ENCODE data around the gene ZNF423.

Gene ZNF423

GRCh38 chr16:49636608-49637007, 219.3 kb downstream of the ZNF423 start:
- DNase-seq = no peak

- no peak for DNase-seq
Measured at GRCh38 chr16:49635591-49636581, 220.0 kb downstream of the ZNF423 start.

DNA sequence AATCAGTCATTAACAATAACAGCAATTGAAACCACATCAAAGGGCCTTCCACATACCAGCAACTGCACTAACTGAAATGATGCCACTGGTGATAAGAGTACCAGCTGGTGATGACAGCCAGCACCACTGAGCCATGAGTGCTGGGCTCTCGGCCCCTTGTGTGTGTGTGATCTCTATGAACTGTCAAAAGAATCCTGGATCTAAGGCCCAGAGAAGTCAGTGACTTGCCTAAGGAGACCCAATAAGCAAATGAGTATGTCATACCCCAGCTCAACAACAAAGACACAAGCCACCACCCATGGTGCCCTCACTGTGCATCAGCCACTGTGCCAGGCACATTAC, 220.9 kb downstream of the ZNF423 start:
- no peak for DNase-seq

GRCh38 chr16:49634235-49635008, 221.5 kb downstream of the ZNF423 start:
- DNase-seq = no peak

DNA sequence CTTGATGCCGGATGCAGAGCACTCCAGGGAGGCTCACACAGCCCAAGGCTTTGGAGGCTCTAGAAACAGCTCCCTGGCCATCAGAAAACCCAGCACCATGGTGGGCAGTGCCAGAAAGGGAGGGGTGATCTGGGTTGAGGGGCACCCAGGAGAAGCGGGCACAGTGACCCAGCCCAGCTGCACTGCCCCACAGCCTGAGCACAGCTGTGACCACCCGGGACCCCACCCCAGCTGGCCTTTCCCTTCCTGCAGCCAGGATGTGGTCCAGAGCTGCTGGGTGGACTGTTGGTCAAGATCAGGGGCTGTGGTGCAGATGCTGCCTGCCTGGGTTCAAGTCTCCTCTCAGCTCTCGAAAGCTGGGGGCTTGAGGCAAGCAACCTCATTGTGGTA, 223.1 kb downstream of the ZNF423 start:
- DNase-seq = no peak

GRCh38 chr16:49632086-49632794, 223.7 kb downstream of the ZNF423 start:
- DNase-seq = no peak

DNA sequence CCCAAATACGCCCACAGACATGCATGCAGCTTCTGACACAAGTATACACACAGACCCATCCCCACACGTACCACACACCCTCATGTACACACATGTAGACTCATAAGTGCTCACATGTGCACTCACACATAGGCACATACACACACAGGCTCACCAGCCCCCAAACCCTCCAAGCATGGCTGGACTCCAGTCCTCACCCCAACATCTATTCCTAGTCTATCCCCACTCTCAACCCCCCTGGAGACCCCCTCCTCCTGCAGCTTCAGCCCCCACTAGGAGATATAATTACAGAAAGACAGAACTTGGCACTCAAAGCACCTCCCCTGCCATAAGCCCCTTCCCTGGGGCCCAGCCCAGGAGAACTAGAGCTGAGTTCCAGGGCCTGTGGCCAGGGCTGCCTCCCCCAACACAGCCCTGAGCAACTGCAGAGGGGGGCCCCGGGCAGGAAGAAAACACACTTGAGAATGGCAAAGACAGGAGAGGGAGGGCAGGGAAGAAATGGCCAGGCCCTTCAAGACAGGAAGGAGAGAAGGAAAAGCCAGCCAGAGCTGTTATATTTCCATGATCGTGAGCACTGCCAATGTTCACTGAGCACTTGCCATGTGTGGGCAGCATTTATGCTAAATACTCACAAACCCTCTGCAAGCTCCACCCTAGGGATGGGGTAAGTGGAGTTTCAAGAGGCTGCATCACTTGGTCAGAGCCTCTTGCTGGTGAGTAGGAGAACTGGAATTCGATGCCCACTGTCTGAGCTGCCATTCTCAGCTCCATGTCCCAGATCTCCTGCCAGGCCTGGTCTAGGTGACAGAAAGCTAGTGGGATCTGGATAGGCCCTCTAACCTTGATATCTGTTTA, 224.5 kb downstream of the ZNF423 start:
- DNase-seq = no peak

DNA sequence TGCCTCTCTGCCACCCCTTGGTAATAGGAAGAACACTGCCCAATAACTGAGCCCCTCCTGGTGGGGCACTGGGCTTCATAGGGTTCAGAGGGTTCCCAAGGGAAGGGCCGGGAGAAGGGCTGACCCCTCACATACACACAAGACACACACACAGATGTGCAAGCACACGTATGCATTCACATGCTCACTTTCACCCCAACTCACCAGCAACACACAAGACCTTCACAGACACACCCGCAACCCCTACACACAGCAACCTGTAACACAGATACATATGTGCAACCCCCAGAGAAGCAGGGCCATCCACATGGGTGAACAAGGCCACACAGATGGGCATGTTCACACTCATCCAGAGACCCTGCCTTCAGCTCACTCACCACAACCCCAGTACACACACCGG, 225.1 kb downstream of the ZNF423 start:
- no peak for DNase-seq

- no peak for DNase-seq
Measured at GRCh38 chr16:49629851-49630250, 226.1 kb downstream of the ZNF423 start.

DNA sequence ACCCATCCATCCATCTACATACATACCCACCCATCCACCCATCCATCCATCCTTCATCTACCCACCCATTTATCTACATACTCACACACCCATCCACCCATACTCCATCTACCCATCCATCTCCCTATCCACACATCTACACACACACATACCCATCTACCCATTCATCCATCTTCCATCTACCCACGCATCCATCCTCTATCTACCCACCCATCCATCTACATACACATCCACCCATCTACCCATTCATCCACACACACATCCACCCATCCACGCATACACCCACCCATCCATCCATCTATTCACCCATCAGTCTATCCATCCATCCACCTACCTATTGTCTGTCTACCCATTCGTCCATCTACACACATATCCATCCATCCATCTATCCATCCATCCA, 227.8 kb downstream of the ZNF423 start:
- DNase-seq = no peak

GRCh38 chr16:49625311-49626065, 230.4 kb downstream of the ZNF423 start:
- DNase-seq = no peak

GRCh38 chr16:49623501-49624266, 232.2 kb downstream of the ZNF423 start:
- DNase-seq = no peak

- DNase-seq = no peak
Measured at GRCh38 chr16:49622421-49623402, 233.2 kb downstream of the ZNF423 start.

DNA sequence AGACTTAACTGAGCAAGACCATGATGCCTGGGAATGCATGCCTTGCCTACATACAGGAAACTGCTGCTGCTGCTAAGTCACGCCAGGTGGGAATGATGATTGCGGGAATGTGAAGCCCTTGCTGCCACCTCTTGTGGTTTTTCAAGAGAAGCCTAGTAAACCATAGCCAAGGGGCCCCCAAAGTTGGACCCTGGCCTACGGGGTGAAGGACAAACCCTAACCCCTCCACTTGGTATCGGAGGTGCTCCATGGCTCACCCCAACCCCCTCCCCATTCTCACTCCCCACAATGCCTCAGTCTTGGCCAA, 233.9 kb downstream of the ZNF423 start:
- DNase-seq = no peak

DNA sequence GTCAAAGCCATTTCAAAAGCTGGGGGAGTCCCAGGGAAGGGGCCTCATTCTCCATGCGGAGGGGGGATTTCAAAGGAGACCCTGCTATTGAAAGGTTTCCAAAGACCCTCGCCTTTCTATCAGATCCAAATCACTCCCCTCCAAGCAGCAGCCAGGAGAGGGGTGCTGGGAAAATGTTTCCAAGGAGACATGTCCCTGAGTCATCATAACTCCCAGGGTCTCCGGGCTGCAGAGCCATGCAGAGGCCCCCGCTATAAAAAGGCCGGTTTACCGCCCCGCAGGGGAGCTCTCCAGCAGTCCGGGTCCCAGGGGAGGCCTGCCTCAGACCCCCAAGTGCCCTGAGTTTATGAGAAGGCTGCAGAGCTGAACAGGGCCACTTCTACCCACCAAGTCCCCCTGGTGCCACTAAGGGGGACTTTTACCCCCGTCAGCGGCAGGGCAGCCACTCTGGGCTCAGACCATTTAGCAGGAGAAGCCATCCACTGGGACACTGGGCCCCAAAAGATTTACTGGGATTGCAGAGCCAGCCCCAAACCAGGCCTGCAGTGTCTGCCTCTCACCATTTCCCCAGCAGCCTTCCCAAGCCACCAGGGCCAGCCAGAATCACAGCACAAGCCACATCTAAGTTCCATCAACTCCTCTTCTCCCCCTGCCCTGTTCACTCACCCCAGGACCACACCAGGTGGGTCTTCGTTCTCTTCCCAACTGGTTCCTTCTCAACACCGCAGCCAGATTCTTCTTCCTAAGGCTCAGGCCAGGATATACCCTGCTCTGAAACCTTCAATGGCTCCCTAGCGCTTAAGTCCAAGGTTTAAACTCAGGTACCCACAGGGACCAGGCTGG, 234.4 kb downstream of the ZNF423 start:
- no peak for DNase-seq

GRCh38 chr16:49620869-49621240, 235.1 kb downstream of the ZNF423 start:
- DNase-seq = no peak

GRCh38 chr16:49620158-49620868, 235.6 kb downstream of the ZNF423 start:
- no peak for DNase-seq

GRCh38 chr16:49619811-49620157, 236.1 kb downstream of the ZNF423 start:
- DNase-seq = no peak
